GM12873 (cell line): ENCODE results near the gene NPAS4.

ENCODE experiments used
- TF ChIP-seq, protein P1 (sequence below): IDR thresholded peaks from 2 replicates; pipeline ENCODE4 v1.5.1; 2012; ENCODE audit warnings: low read depth, mild to moderate bottlenecking, moderate library complexity, low read length, control low read depth; ENCODE audit not compliant: insufficient read depth; ENCODE audit errors: missing control alignments

Gene NPAS4

DNA sequence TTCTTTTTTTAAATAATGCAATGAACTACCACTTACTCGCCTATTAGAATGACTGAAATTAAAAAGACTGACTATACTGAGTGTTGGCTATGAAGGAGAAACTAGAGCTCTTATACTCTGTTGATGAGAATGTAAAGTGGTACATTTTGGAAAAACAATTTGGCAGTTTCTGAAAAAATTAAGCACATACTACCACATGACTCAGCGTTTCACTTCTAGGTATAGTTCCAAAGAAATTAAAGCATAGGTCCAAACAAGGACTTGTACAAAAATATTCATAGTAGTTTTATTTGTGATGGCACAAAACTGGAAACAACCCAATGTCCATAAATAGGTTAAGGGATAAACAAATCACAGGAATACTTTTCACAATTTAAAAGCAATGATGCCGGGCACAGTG is 26.9 kb upstream of the NPAS4 start:
- TF ChIP-seq, protein P1, sequence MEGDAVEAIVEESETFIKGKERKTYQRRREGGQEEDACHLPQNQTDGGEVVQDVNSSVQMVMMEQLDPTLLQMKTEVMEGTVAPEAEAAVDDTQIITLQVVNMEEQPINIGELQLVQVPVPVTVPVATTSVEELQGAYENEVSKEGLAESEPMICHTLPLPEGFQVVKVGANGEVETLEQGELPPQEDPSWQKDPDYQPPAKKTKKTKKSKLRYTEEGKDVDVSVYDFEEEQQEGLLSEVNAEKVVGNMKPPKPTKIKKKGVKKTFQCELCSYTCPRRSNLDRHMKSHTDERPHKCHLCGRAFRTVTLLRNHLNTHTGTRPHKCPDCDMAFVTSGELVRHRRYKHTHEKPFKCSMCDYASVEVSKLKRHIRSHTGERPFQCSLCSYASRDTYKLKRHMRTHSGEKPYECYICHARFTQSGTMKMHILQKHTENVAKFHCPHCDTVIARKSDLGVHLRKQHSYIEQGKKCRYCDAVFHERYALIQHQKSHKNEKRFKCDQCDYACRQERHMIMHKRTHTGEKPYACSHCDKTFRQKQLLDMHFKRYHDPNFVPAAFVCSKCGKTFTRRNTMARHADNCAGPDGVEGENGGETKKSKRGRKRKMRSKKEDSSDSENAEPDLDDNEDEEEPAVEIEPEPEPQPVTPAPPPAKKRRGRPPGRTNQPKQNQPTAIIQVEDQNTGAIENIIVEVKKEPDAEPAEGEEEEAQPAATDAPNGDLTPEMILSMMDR, result no peak

DNA sequence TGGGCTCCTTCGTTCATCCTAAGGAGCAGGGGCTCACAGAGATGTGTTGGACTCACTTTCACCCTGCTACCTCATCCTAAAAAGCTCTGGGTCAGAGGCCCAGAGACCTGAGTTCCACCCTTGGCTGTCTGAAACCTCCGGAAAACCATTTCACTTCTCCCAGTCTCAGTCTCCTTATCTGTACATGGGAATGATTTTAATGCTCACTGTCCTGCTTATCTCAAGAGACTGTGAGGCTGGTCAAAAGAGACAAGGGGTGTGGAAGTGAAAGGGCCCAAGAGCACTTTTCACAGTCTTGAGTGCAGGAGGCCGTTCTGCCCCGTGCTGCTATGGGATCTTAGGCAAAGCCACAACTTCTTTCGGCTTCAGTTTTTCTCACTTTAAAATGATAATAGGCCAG is 13.2 kb upstream of the NPAS4 start:
- TF ChIP-seq, protein P1, result no peak

DNA sequence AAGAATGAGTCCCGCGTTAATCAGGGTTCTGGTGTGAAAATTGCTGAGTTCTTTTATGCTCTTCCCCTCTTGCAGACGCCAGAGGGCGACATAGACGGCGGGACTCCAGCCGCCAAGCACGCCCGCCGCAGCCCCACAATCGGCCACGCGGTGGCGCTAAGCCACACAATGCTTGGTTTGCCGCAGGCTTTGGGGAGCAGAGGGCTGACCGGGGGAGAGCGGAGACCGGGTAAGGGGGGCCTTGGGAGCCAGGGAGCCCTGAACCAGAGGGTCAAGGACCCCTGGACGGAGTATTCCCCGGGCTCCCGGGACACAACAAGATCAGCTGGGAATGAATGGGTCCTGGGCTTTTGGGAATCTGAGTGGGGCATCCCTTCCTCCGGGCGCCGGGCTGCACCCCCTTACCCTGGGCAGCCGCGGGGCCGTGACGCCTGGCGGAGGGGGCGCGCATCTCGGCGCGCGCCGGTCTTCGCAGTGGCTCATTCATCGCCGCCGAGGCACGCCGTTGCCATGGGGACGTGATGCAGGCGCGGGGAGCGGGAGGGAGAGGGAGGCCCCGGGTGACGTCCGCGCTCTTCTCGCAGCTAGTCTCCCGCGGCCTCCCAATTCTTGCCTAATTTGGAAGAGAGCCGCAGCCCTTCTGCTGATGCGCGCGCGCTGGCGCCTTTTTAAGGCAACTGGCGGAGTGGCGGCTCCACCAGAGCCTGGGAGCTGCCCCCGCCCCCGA is 12.2 kb upstream of the NPAS4 start:
- TF ChIP-seq, protein P1, result peak; percentile 99

DNA sequence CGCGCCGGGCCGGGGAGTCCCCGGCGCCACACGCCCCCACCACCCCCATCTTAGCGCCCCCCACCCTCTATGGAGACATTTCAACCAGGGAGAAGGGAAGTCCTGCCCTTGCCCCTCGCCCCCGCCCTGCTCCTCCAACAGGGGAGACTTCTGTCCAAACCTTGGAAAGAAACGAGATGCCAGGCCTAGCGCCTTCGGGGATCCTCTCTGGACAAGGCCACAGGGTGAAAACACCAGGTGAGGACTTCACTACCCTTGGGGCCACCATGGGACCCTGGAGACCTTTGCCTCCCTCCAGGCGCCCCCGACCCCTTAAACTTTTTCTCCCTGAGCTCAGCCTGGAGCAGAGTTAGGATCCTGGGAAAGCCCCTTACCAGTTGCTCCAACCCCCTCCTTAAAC is 11.6 kb upstream of the NPAS4 start:
- TF ChIP-seq, protein P1, result no peak

DNA sequence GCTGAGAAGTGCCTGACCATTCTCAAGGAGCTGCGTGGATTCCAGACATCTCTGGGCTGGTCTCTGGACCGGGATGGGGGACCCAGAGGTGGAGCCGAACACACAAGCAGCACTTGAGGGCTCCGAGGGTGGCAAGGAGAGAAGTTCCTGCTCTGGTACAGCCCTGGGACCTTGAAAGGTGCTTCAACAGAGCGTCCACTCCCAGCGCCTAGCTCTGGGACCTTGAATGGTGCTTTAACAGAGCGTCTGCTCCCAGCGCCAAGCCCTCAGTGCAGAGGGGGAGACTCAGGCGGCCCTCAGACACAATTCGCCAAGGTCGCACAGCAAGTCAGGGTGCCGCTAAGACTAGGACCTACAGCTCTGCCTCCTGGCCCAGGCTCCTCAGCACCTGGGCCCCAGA is 10.6 kb upstream of the NPAS4 start:
- TF ChIP-seq, protein P1, result no peak

DNA sequence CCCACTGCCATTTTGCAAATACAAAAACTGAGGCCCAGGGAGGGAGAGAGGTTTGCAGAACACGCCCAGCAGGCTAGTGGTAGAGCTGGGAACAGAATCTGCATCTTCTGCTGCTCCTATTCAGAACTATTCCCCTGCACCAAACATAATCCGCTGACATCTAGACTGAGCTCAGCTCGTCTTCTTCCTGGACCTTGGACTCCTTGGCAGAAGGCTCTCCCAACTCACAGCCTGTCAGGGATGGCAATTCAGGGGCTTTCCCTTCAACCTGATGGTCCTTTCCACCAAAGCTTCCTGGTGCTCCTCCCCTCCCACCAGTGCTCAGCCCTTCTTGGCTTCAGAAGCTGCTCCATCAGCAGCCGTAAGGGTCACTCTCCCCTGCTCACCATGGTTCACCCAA is 9.5 kb upstream of the NPAS4 start:
- TF ChIP-seq, protein P1, result no peak

DNA sequence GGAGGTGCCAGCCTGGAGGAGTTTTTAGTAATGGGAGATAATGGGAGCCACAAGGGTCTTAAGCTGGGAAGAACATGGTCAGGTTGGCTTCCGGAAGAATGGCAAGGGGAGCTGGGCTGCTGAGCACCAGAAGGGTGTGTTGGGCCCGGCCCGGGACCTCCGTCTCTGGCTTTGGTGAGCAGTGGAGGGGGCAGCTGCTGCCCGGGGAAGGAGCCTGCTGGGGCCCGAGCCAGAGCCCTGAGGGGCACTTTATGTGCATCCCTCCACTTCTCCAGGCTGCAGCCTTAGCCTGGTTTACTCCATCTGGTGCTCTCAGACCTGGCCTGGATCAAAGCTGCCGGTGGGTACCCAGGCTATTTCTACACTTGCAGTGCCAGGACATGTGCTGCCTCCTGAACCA is 8.7 kb upstream of the NPAS4 start:
- TF ChIP-seq, protein P1, result no peak
